AG04450 (cell line): ENCODE measurements around the gene ZNF577. TPM values are rescaled to one million over a fixed set of nuclear protein-coding genes. Genes with fewer than 3 reads are reported as not detected.

Experiments used
- CTCF ChIA-PET: fragments of 300-600, 350-600 bp; formaldehyde crosslinking; extraction: SDS; loops from one replicate; lab custom pipeline; 2022; ENCODE audit warnings: antibody characterized with exemption, inconsistent platforms; lab: Charles Lee
- POLR2A ChIA-PET: fragments of 350-600 bp; formaldehyde crosslinking; extraction: SDS; loops from one replicate; lab custom pipeline; 2021; ENCODE audit warnings: antibody characterized with exemption, inconsistent platforms; lab: Yijun Ruan, JAX
- DNase-seq: peaks from one replicate; pipeline ENCODE4 v3.0.0-alpha.2; 2011; ENCODE audit warnings: low read depth, low spot score
- H3K27ac ChIP-seq: one replicate; pipeline ENCODE4 v1.5.1; 2012; ENCODE audit warnings: low read depth, low read length, control low read depth
- H3K27me3 ChIP-seq: one replicate; pipeline ENCODE4 v1.6.0; 2012; ENCODE audit warnings: low read length; ENCODE audit not compliant: control insufficient read depth, insufficient read depth
- H3K4me3 ChIP-seq: 2 replicates; pipeline ENCODE4 v1.5.1; 2011; ENCODE audit warnings: mild to moderate bottlenecking, low read depth, low read length, control low read depth
- H3K9me3 ChIP-seq: 2 replicates; pipeline ENCODE4 v1.5.1; 2012; ENCODE audit warnings: low read length; ENCODE audit not compliant: control insufficient read depth, insufficient read depth
- CTCF ChIP-seq: IDR thresholded peaks from 2 replicates; pipeline ENCODE4 v1.5.1; 2011; ENCODE audit warnings: low read depth, low read length, control low read depth, inconsistent platforms
- polyA plus RNA-seq: library from polyadenylated mRNA; depleted of rRNA; stranded (reverse); fragments of >200 nt; gene quantifications from 2 replicates; pipeline ENCODE4 v1.2.3, GENCODE V29; 2011

ZNF577 gene
- polyA plus RNA-seq, 1 experiment: 7.3 TPM

GRCh38 chr19:51889934-51890333, 2.2 kb upstream of the ZNF577 start:
- Histone ChIP-seq H3K9me3 (peaks cover 34% of the 10 kb centered on the region), H3K27ac (no peak overlapping the region), H3K27me3 (no peaks in the 10 kb centered on the region), H3K4me3 (no peak overlapping the region)
- TF ChIP-seq CTCF: no peak
- POLR2A ChIA-PET: no interaction called here
- no peak for DNase-seq
- CTCF ChIA-PET: no interaction called here

GRCh38 chr19:51884713-51885112, 3.0 kb downstream of the ZNF577 start:
- Histone ChIP-seq H3K27me3 (no peaks in the 10 kb centered on the region), H3K9me3 (peaks cover 13% of the 10 kb centered on the region), H3K4me3 (no peak overlapping the region), H3K27ac (no peak overlapping the region)
- DNase-seq: no peak
- TF ChIP-seq CTCF: no peak
- POLR2A ChIA-PET: no interaction called here
- CTCF ChIA-PET: interaction anchor here (1.9 kb wide), 1 partner anchor 107 kb away, joined by 4 read pairs; no protein-coding TSS in a partner anchor

- peaks cover 6% of the 10 kb centered on the region for H3K9me3 ChIP-seq
- H3K4me3 ChIP-seq: no peak overlapping the region
- H3K27me3 ChIP-seq: no peaks in the 10 kb centered on the region
- no peak overlapping the region for H3K27ac ChIP-seq
- ChIA-PET POLR2A (no interaction called here), CTCF (no interaction called here)
- DNase-seq: no peak
- no peak for TF ChIP-seq CTCF
Observed at GRCh38 chr19:51882518-51882917, 5.2 kb downstream of the ZNF577 start.

- DNase-seq: no peak
- H3K9me3 ChIP-seq: peaks cover 51% of the 10 kb centered on the region
- POLR2A ChIA-PET: no interaction called here
- CTCF ChIA-PET: no interaction called here
- TF ChIP-seq CTCF: no peak
- H3K4me3 ChIP-seq: no peak overlapping the region
- H3K27me3 ChIP-seq: no peaks in the 10 kb centered on the region
- H3K27ac ChIP-seq: no peak overlapping the region
Observed at GRCh38 chr19:51873097-51873496, 14.7 kb downstream of the ZNF577 start.

GRCh38 chr19:51861870-51862622, 25.7 kb downstream of the ZNF577 start:
- POLR2A ChIA-PET: no interaction called here
- Histone ChIP-seq H3K27ac (no peak overlapping the region), H3K9me3 (peaks cover 35% of the 10 kb centered on the region), H3K27me3 (no peaks in the 10 kb centered on the region), H3K4me3 (no peak overlapping the region)
- CTCF ChIA-PET: no interaction called here
- no peak for DNase-seq
- TF ChIP-seq CTCF: no peak
